ENCODE measurements around the gene POLR3K. TPM values are rescaled to one million over a fixed set of nuclear protein-coding genes. Genes with fewer than 3 reads are reported as not detected.

Gene POLR3K
- total RNA-seq, 1 donor from 2014 or later = 88.9 TPM

Other genes starting within 250 kb of the POLR3K start
- gene SNRNP25, start 220 bp upstream of the POLR3K start, total RNA-seq = 97.7 and 99.9 TPM in 2 replicates
- gene RHBDF1, start 19.0 kb upstream of the POLR3K start, total RNA-seq = 0.26 and 0.76 TPM in 2 replicates
- 68.4 and 72.6 TPM in 2 replicates for gene MPG, start 24.6 kb upstream of the POLR3K start, total RNA-seq
- gene NPRL3, start 85.1 kb upstream of the POLR3K start, total RNA-seq = 52.9 and 53.8 TPM in 2 replicates
- not detected in 2 replicates for gene HBZ, start 99.0 kb upstream of the POLR3K start, total RNA-seq
- gene HBM, start 112.4 kb upstream of the POLR3K start, total RNA-seq = not detected in 2 replicates
- 0.33 TPM in 1 of 2 replicates, not detected in the other for gene HBA2, start 119.3 kb upstream of the POLR3K start, total RNA-seq
- gene HBA1, start 123.1 kb upstream of the POLR3K start, total RNA-seq = not detected in 2 replicates
- 0.69 and 1.6 TPM in 2 replicates for gene HBQ1, start 126.9 kb upstream of the POLR3K start, total RNA-seq
- gene LUC7L, start 175.8 kb upstream of the POLR3K start, total RNA-seq = 82.3 and 87.9 TPM in 2 replicates
- gene FAM234A, start 181.2 kb upstream of the POLR3K start, total RNA-seq = 17.3 and 18.6 TPM in 2 replicates
- 0.14 TPM in 1 of 2 replicates, not detected in the other for gene RGS11, start 222.3 kb upstream of the POLR3K start, total RNA-seq
- not detected in 2 replicates for gene ARHGDIG, start 227.0 kb upstream of the POLR3K start, total RNA-seq
- gene PDIA2, start 229.6 kb upstream of the POLR3K start, total RNA-seq = not detected in 2 replicates

All from activated CD4-positive, alpha-beta T cell treated with anti-CD3 and anti-CD28 coated beads, Interleukin-2, amount 10 ng/mL, durations not matched to agents 24 days and 14 days (primary cell).